SK-N-SH (cell line): ENCODE data around the gene SEMA4G. TPM values are rescaled to one million over a fixed set of nuclear protein-coding genes. Genes with fewer than 3 reads are reported as not detected.

Experiments used
- CTCF ChIA-PET: fragments of 300-600, 350-600 bp; formaldehyde crosslinking; extraction: SDS; loops from one replicate; lab custom pipeline; 2021; lab: Yijun Ruan, JAX
- POLR2A ChIA-PET: fragments of 350-600 bp; sonication (Branson Sonifier 250); formaldehyde crosslinking; extraction: SDS; loops from one replicate; lab custom pipeline; 2020; ENCODE audit warnings: antibody characterized with exemption, inconsistent platforms; lab: Yijun Ruan, JAX
- DNase-seq: peaks from one replicate; pipeline ENCODE4 v3.0.0; 2012
- H2AFZ ChIP-seq: fragments of 200-600 bp; sonication (generic); 2 replicates; pipeline ENCODE4 v1.8.1; 2016; ENCODE audit warnings: antibody characterized with exemption, mild to moderate bottlenecking, low read depth
- H3F3A ChIP-seq: fragments of 200-600 bp; sonication (generic); replicated peaks from 2 replicates; pipeline ENCODE3; 2016; ENCODE audit warnings: antibody characterized with exemption, mild to moderate bottlenecking; ENCODE audit not compliant: insufficient read depth
- H3K27ac ChIP-seq, 2 experiments: fragments of 200-500 bp in 1 of 2; fragments of 200-600 bp in 1 of 2; sonication (Bioruptor generic) in 1 of 2; sonication (generic), shearing (Covaris generic) in 1 of 2; 2 replicates each; pipeline versions ENCODE4 v1.5.1 to v1.6.1; 2014 to 2016; ENCODE audit warnings: low read depth in 2 of 2, inconsistent platforms in 1 of 2, low read length in 1 of 2, mild to moderate bottlenecking in 1 of 2, mixed read lengths in 1 of 2
- H3K27me3 ChIP-seq: fragments of 200-600 bp; sonication (generic), shearing (Covaris generic); 2 replicates; pipeline ENCODE4 v1.6.1; 2016; ENCODE audit warnings: mixed run types; ENCODE audit not compliant: insufficient read depth
- H3K36me3 ChIP-seq, 2 experiments: fragments of 200-500 bp in 1 of 2; fragments of 200-600 bp in 1 of 2; sonication (Bioruptor generic) in 1 of 2; sonication (generic) in 1 of 2; replicated peaks in 1 of 2; 2 replicates each; pipeline versions ENCODE3 to v1.5.1; 2014 to 2016; ENCODE audit warnings: low read length in 1 of 2, mild to moderate bottlenecking in 1 of 2; ENCODE audit not compliant: insufficient read depth in 2 of 2, control insufficient read depth in 1 of 2
- H3K4me1 ChIP-seq, 2 experiments: fragments of 200-500 bp in 1 of 2; fragments of 200-600 bp in 1 of 2; sonication (Bioruptor generic) in 1 of 2; sonication (generic), shearing (Covaris generic) in 1 of 2; 2 replicates each; pipeline versions ENCODE4 v1.5.1 to v1.6.1; 2014 to 2016; ENCODE audit warnings: low read depth in 1 of 2, low read length in 1 of 2, mixed run types in 1 of 2; ENCODE audit not compliant: insufficient read depth in 2 of 2, control insufficient read depth in 1 of 2
- H3K4me2 ChIP-seq: fragments of 200-600 bp; sonication (generic), shearing (Covaris generic); 2 replicates; pipeline ENCODE4 v1.6.1; 2017; ENCODE audit warnings: mixed run types
- H3K4me3 ChIP-seq, 2 experiments: fragments of 200-500 bp in 1 of 2; fragments of 200-600 bp in 1 of 2; sonication (Bioruptor generic) in 1 of 2; sonication (generic), shearing (Covaris generic) in 1 of 2; 2 replicates each; pipeline versions ENCODE4 v1.5.1 to v1.8.1; 2014 to 2016; ENCODE audit warnings: low read depth in 2 of 2, inconsistent platforms in 1 of 2, low read length in 1 of 2, mild to moderate bottlenecking in 1 of 2, mixed read lengths in 1 of 2, moderate library complexity in 1 of 2
- H3K79me2 ChIP-seq: fragments of 200-600 bp; sonication (generic); 2 replicates; pipeline ENCODE4 v1.8.1; 2017; ENCODE audit warnings: mild to moderate bottlenecking; ENCODE audit not compliant: insufficient read depth
- H3K9ac ChIP-seq: fragments of 200-600 bp; sonication (generic); 2 replicates; pipeline ENCODE4 v1.6.1; 2017; ENCODE audit warnings: mixed run types
- H3K9me2 ChIP-seq: fragments of 200-600 bp; sonication (generic); 2 replicates; pipeline ENCODE4 v1.6.1; 2017; ENCODE audit warnings: mixed run types
- H3K9me3 ChIP-seq: fragments of 200-600 bp; sonication (generic); 2 replicates; pipeline ENCODE4 v1.6.1; 2017; ENCODE audit warnings: mixed run types, mild to moderate bottlenecking, moderate library complexity
- H4K20me1 ChIP-seq: fragments of 200-600 bp; sonication (generic); 2 replicates; pipeline ENCODE4 v1.6.1; 2017; ENCODE audit warnings: mild to moderate bottlenecking, mixed run types; ENCODE audit not compliant: insufficient read depth
- CHD2 ChIP-seq: fragments of 150-350 bp; IDR thresholded peaks from 2 replicates; pipeline ENCODE4 v1.6.1; 2018; ENCODE audit warnings: low read length; ENCODE audit not compliant: partially characterized antibody
- ELF1 ChIP-seq: IDR thresholded peaks from 2 replicates; pipeline ENCODE4 v1.4.0; 2012
- EP300 ChIP-seq, 2 experiments: IDR thresholded peaks; 2 replicates each; pipeline versions ENCODE4 v1.4.0 to v1.6.1; 2012; ENCODE audit warnings: borderline replicate concordance in 1 of 2, low read depth in 1 of 2, low read length in 1 of 2
- EZH2phosphoT487 ChIP-seq: fragments of 200-600 bp; sonication (generic); IDR thresholded peaks from 2 replicates; pipeline ENCODE4 v1.6.1; 2017; ENCODE audit warnings: low read depth, mixed run types, mild to moderate bottlenecking, antibody characterized with exemption, moderate library complexity, borderline replicate concordance
- FOXJ3 ChIP-seq: sonication (generic); formaldehyde crosslinking; IDR thresholded peaks from 2 replicates; pipeline ENCODE4 v1.5.1; 2020; ENCODE audit warnings: mild to moderate bottlenecking, missing genetic modification reagents
- FOXM1 ChIP-seq: IDR thresholded peaks from 2 replicates; pipeline ENCODE4 v1.4.0; 2012; ENCODE audit warnings: low read depth, mild to moderate bottlenecking
- GABPA ChIP-seq: IDR thresholded peaks from 2 replicates; pipeline ENCODE4 v1.4.0; 2012; ENCODE audit warnings: low read depth, mild to moderate bottlenecking
- GATA2 ChIP-seq: sonication (generic); formaldehyde crosslinking; IDR thresholded peaks from 2 replicates; pipeline ENCODE4 v1.5.0; 2020; ENCODE audit warnings: mild to moderate bottlenecking, missing genetic modification reagents
- JUND ChIP-seq: IDR thresholded peaks from 2 replicates; pipeline ENCODE4 v1.4.0; 2012
- MAX ChIP-seq: IDR thresholded peaks from 2 replicates; pipeline ENCODE4 v1.4.0; 2012; ENCODE audit warnings: low read depth
- MEF2A ChIP-seq: IDR thresholded peaks from 2 replicates; pipeline ENCODE4 v1.4.0; 2012; ENCODE audit warnings: low read depth, borderline replicate concordance
- MXI1 ChIP-seq: IDR thresholded peaks from 2 replicates; pipeline ENCODE4 v1.6.1; 2012; ENCODE audit warnings: mild to moderate bottlenecking, low read depth, low read length, improper control_type of control experiment
- NFIC ChIP-seq: IDR thresholded peaks from 2 replicates; pipeline ENCODE4 v1.4.0; 2012; ENCODE audit warnings: borderline replicate concordance
- PBX3 ChIP-seq: IDR thresholded peaks from 2 replicates; pipeline ENCODE4; 2012
- RAD21 ChIP-seq: IDR thresholded peaks from 2 replicates; pipeline ENCODE4 v1.6.1; 2012; ENCODE audit warnings: mild to moderate bottlenecking, low read length
- RCOR1 ChIP-seq: fragments of 150-350 bp; IDR thresholded peaks from 2 replicates; pipeline ENCODE4 v1.6.1; 2017; ENCODE audit warnings: antibody characterized with exemption, low read length
- REST ChIP-seq: IDR thresholded peaks from 2 replicates; pipeline ENCODE4 v1.6.1; 2012; ENCODE audit warnings: mild to moderate bottlenecking, low read depth, low read length, moderate library complexity
- RFX5 ChIP-seq: IDR thresholded peaks from 2 replicates; pipeline ENCODE4 v1.6.1; 2012; ENCODE audit warnings: mild to moderate bottlenecking, improper control_type of control experiment, low read length
- SMC3 ChIP-seq: IDR thresholded peaks from 2 replicates; pipeline ENCODE4 v1.6.1; 2012; ENCODE audit warnings: low read depth, low read length, improper control_type of control experiment
- YY1 ChIP-seq: IDR thresholded peaks from 2 replicates; pipeline ENCODE4 v1.4.0; 2012; ENCODE audit warnings: low read depth, mild to moderate bottlenecking
- WGBS: methylation state at CpG from one replicate; pipeline ENCODE4 v1.1.6; 2017; ENCODE audit warnings: low lambda C conversion rate; 5-methylcytosine and 5-hydroxymethylcytosine counted together
- polyA plus RNA-seq, 3 experiments: library from polyadenylated mRNA; depleted of rRNA; stranded (reverse); fragments of >200 nt; gene quantifications; 2 replicates each; pipeline ENCODE4 v1.2.3, GENCODE V29; 2012

SEMA4G gene
- polyA plus RNA-seq, 1 of the 3 experiments (the other 2 are of a cell fraction), result 16.2 TPM

- no peaks in the 10 kb centered on the region for H3K9me3 ChIP-seq
- TF ChIP-seq GATA2 (CRISPR knock-in tag) (no peak), FOXJ3 (no peak), YY1 (no peak), PBX3 (no peak), CHD2 (no peak), ELF1 (no peak), FOXM1 (no peak), REST (no peak), RAD21 (no peak), MAX (no peak), SMC3 (no peak)
- POLR2A ChIA-PET, result no interaction called here
- peaks cover 9% of the 10 kb centered on the region for H3F3A ChIP-seq
- H3K36me3 ChIP-seq, result peaks cover 58 to 79% of the 10 kb centered on the region in 2 experiments
- H4K20me1 ChIP-seq, result no peaks in the 10 kb centered on the region
- CTCF ChIA-PET, result interaction anchor here (1.9 to 2.1 kb wide), 2 partner anchors 15 to 28 kb away, joined by 4 to 7 read pairs; no protein-coding TSS in a partner anchor
- H3K27me3 ChIP-seq, result no peaks in the 10 kb centered on the region
- H3K4me2 ChIP-seq, result no peak overlapping the region
- no peaks in the 10 kb centered on the region for H3K9me2 ChIP-seq
- no peak overlapping the region for H3K9ac ChIP-seq
- H3K79me2 ChIP-seq, result 0 out of 2 replicates have a peak, but pooled peaks cover 2% of the 10 kb centered on the region
- WGBS, result 96% methylated on average over 3 of the region's 3 CpGs
- H2AFZ ChIP-seq, result no peak overlapping the region
- no peak for DNase-seq
- no peak overlapping the region for H3K27ac ChIP-seq
- no peaks in the 10 kb centered on the region for H3K4me1 ChIP-seq
- no peak overlapping the region for H3K4me3 ChIP-seq
These were observed 20.4 kb upstream of the SEMA4G start for GRCh38 chr10:100948916-100949315.

- Histone ChIP-seq H3K79me2 (no peaks in the 10 kb centered on the region), H4K20me1 (no peaks in the 10 kb centered on the region), H3K4me2 (no peak overlapping the region), H2AFZ (no peak overlapping the region), H3K4me1 (no peaks in the 10 kb centered on the region), H3K9me3 (no peaks in the 10 kb centered on the region), H3K27me3 (no peaks in the 10 kb centered on the region), H3K27ac (no peak overlapping the region), H3K36me3 (peaks cover 67 to 72% of the 10 kb centered on the region in 2 experiments), H3K9me2 (no peaks in the 10 kb centered on the region), H3F3A (peaks cover 7% of the 10 kb centered on the region), H3K9ac (no peak overlapping the region), H3K4me3 (no peak overlapping the region)
- TF ChIP-seq JUND (no peak), NFIC (no peak), RFX5 (no peak), RCOR1 (no peak), EP300 (IDR thresholded peaks at IDR 0.05; ENCODE audit: borderline replicate concordance in 1 of 2, low read depth in 1 of 2, low read length in 1 of 2) (no peak), PBX3 (no peak), MEF2A (no peak), GABPA (no peak), MXI1 (no peak), EZH2phosphoT487 (no peak)
- CTCF ChIA-PET, result no interaction called here
- no peak for DNase-seq
- POLR2A ChIA-PET, result no interaction called here
These were observed 9.1 kb upstream of the SEMA4G start for GRCh38 chr10:100960251-100960650.
